CD14-positive monocyte (primary cell): ENCODE results near the gene ARNT2. TPM values are rescaled to one million over a fixed set of nuclear protein-coding genes. Genes with fewer than 3 reads are reported as not detected.

Source experiments
- DNase-seq, 3 donors: peaks; one replicate each; pipeline ENCODE4 v3.0.0-alpha.2; 2011 to 2022
- H2AFZ ChIP-seq: 2 replicates; pipeline ENCODE4 v1.6.0; 2012; ENCODE audit warnings: mild to moderate bottlenecking, low read depth, low read length, inconsistent platforms; ENCODE audit not compliant: insufficient read depth, poor library complexity, severe bottlenecking
- H3K27ac ChIP-seq, 2 donors: 1 replicate in 1 of 2; 2 replicates in 1 of 2; pipeline ENCODE4 v1.5.1; 2012 to 2013; ENCODE audit warnings: low read length in 2 of 2, control low read depth in 1 of 2, inconsistent platforms in 1 of 2, low read depth in 1 of 2, mild to moderate bottlenecking in 1 of 2
- H3K27me3 ChIP-seq, 2 donors: one replicate each; pipeline versions ENCODE4 v1.6.0 to v1.6.1; 2011 to 2013; ENCODE audit warnings: low read length in 2 of 2; ENCODE audit not compliant: control insufficient read depth in 2 of 2, insufficient read depth in 2 of 2
- H3K36me3 ChIP-seq, 2 donors: replicated peaks in 1 of 2; 1 replicate in 1 of 2; 2 replicates in 1 of 2; pipeline versions ENCODE4 v1.5.1 to v1.6.1; 2012 to 2013; ENCODE audit warnings: low read length in 2 of 2, control low read depth in 1 of 2, inconsistent platforms in 1 of 2, mild to moderate bottlenecking in 1 of 2; ENCODE audit not compliant: insufficient read depth in 2 of 2, control insufficient read depth in 1 of 2
- H3K4me1 ChIP-seq, 2 donors: 1 replicate in 1 of 2; 2 replicates in 1 of 2; pipeline versions ENCODE4 v1.5.1 to v1.6.1; 2012 to 2013; ENCODE audit warnings: low read length in 2 of 2, control low read depth in 1 of 2, inconsistent platforms in 1 of 2, mild to moderate bottlenecking in 1 of 2, moderate library complexity in 1 of 2; ENCODE audit not compliant: insufficient read depth in 2 of 2, control insufficient read depth in 1 of 2
- H3K4me2 ChIP-seq: replicated peaks from 2 replicates; pipeline ENCODE3; 2012; ENCODE audit warnings: low read length, moderate library complexity, mild to moderate bottlenecking; ENCODE audit not compliant: poor library complexity, severe bottlenecking; ENCODE audit errors: extremely low read depth
- H3K4me3 ChIP-seq, 3 experiments: fragments of 200-600 bp in 1 of 3; sonication (generic) in 1 of 3; replicated peaks in 1 of 3; 1 replicate in 2 of 3; 2 replicates in 1 of 3; pipeline ENCODE4 v1.5.1; 2011 to 2013; ENCODE audit warnings: low read length in 3 of 3, mild to moderate bottlenecking in 3 of 3, control low read depth in 2 of 3, low read depth in 2 of 3, inconsistent platforms in 1 of 3, moderate library complexity in 1 of 3
- H3K79me2 ChIP-seq: 2 replicates; pipeline ENCODE4 v1.6.0; 2012; ENCODE audit warnings: mild to moderate bottlenecking, control low read depth, inconsistent platforms, low read length, moderate library complexity; ENCODE audit not compliant: insufficient read depth
- H3K9ac ChIP-seq: 2 replicates; pipeline ENCODE4 v1.6.0; 2017; ENCODE audit warnings: low read length, mild to moderate bottlenecking; ENCODE audit not compliant: insufficient read depth, poor library complexity, severe bottlenecking
- H3K9me3 ChIP-seq, 2 donors: replicated peaks in 1 of 2; 1 replicate in 1 of 2; 2 replicates in 1 of 2; pipeline versions ENCODE4 v1.5.1 to v1.6.1; 2012 to 2013; ENCODE audit warnings: low read length in 2 of 2, control low read depth in 1 of 2; ENCODE audit not compliant: control insufficient read depth in 1 of 2, insufficient read depth in 1 of 2
- H4K20me1 ChIP-seq: 2 replicates; pipeline ENCODE4 v1.6.0; 2012; ENCODE audit warnings: mild to moderate bottlenecking, low read length, control low read depth, moderate library complexity; ENCODE audit not compliant: insufficient read depth
- H3K27ac Mint-ChIP-seq, 7 donors: one replicate each; pipeline ENCODE4 v1.8.0; 2020; ENCODE audit warnings: mild to moderate bottlenecking in 7 of 7, mixed read lengths in 7 of 7, moderate library complexity in 6 of 7, inconsistent platforms in 2 of 7
- H3K27me3 Mint-ChIP-seq, 3 donors: one replicate each; pipeline ENCODE4 v1.8.0; 2021 to 2022; ENCODE audit warnings: low read depth in 3 of 3, mild to moderate bottlenecking in 3 of 3, mixed read lengths in 3 of 3, moderate library complexity in 3 of 3, inconsistent platforms in 1 of 3
- H3K36me3 Mint-ChIP-seq, 2 donors: one replicate each; pipeline ENCODE4 v1.8.0; 2020; ENCODE audit warnings: mixed read lengths in 2 of 2, inconsistent platforms in 1 of 2, mild to moderate bottlenecking in 1 of 2
- H3K4me1 Mint-ChIP-seq: one replicate; pipeline ENCODE4 v1.8.0; 2020; ENCODE audit warnings: mild to moderate bottlenecking, mixed read lengths
- H3K4me3 Mint-ChIP-seq, 2 donors: one replicate each; pipeline ENCODE4 v1.8.0; 2020; ENCODE audit warnings: mild to moderate bottlenecking in 2 of 2, mixed read lengths in 2 of 2, moderate library complexity in 1 of 2
- H3K9me3 Mint-ChIP-seq, 7 donors: one replicate each; pipeline ENCODE4 v1.8.0; 2020 to 2022; ENCODE audit warnings: mixed read lengths in 7 of 7, mild to moderate bottlenecking in 6 of 7, moderate library complexity in 6 of 7, inconsistent platforms in 2 of 7
- CTCF ChIP-seq: fragments of 200-600 bp; IDR thresholded peaks from one replicate; pipeline ENCODE4 v1.8.0; 2022; ENCODE audit warnings: antibody characterized with exemption, mild to moderate bottlenecking
- WGBS: methylation state at CpG from one replicate; pipeline ENCODE4 v1.1.5; 2013; ENCODE audit warnings: missing lambda C conversion rate; ENCODE audit not compliant: insufficient coverage; 5-methylcytosine and 5-hydroxymethylcytosine counted together
- intact Hi-C, 2 donors: fragments of 100-400 bp; cut with micrococcal nuclease; formaldehyde crosslinking; loops; one replicate each; pipeline versions ENCODE4 v1.15.0 to v1.15.1; 2023
- polyA plus RNA-seq, 3 donors: library from polyadenylated mRNA; depleted of rRNA in 1 of 3; unstranded in 2 of 3; stranded (reverse) in 1 of 3; fragments of 300-500 nt in 2 of 3; fragments of >200 nt in 1 of 3; fragmentation: Illumina TruSeq in 2 of 3; gene quantifications; 1 replicate in 2 of 3; 2 replicates in 1 of 3; pipeline ENCODE4 v1.2.3, GENCODE V29; 2012 to 2021

The ARNT2 gene
- polyA plus RNA-seq, 3 donors, result not detected

- peaks cover 3 to 10% (median 4%) of the 10 kb centered on the region in 3 donors for H3K27me3 Mint-ChIP-seq
- no peaks in the 10 kb centered on the region for H3K79me2 ChIP-seq
- H3K36me3 ChIP-seq, result no peaks in the 10 kb centered on the region
- no peak overlapping the region for H3K27ac Mint-ChIP-seq
- H3K4me1 Mint-ChIP-seq, result no peaks in the 10 kb centered on the region
- H3K9me3 Mint-ChIP-seq, result peaks cover 0 to 3% (median 0%) of the 10 kb centered on the region in 7 donors
- no peak overlapping the region for H3K4me2 ChIP-seq
- no peak for DNase-seq
- H3K9me3 ChIP-seq, result no peaks in the 10 kb centered on the region
- no peaks in the 10 kb centered on the region for H3K4me1 ChIP-seq
- no peaks in the 10 kb centered on the region for H4K20me1 ChIP-seq
- no peak overlapping the region for H3K4me3 ChIP-seq
- H3K9ac ChIP-seq, result no peak overlapping the region
- TF ChIP-seq CTCF, result no peak
- no peak overlapping the region for H3K27ac ChIP-seq
- H3K36me3 Mint-ChIP-seq, result no peaks in the 10 kb centered on the region
- intact Hi-C loops, result no loop called here
- WGBS, result 100% methylated on average over 4 of the region's 4 CpGs
- no peaks in the 10 kb centered on the region for H3K27me3 ChIP-seq
- no peak overlapping the region for H2AFZ ChIP-seq
- H3K4me3 Mint-ChIP-seq, result no peak overlapping the region
These were observed 24.5 kb upstream of the ARNT2 start for GRCh38 chr15:80379693-80380092.

GRCh38 chr15:80380154-80380553, 24.0 kb upstream of the ARNT2 start:
- 76% methylated on average over 3 of the region's 3 CpGs for WGBS
- Histone ChIP-seq H3K27ac (no peak overlapping the region), H3K4me1 (no peaks in the 10 kb centered on the region)

More at GRCh38 chr15:80380154-80380553, 24.0 kb upstream of the ARNT2 start:
- H3K4me1 Mint-ChIP-seq, result no peaks in the 10 kb centered on the region
- TF ChIP-seq CTCF, result no peak
- H3K9me3 Mint-ChIP-seq, result peaks cover 0 to 3% (median 0%) of the 10 kb centered on the region in 7 donors
- Histone ChIP-seq H3K9me3 (no peaks in the 10 kb centered on the region), H3K79me2 (no peaks in the 10 kb centered on the region), H2AFZ (no peak overlapping the region), H4K20me1 (no peaks in the 10 kb centered on the region), H3K27me3 (no peaks in the 10 kb centered on the region), H3K4me2 (no peak overlapping the region), H3K4me3 (no peak overlapping the region), H3K9ac (no peak overlapping the region), H3K36me3 (no peaks in the 10 kb centered on the region)
- H3K4me3 Mint-ChIP-seq, result no peak overlapping the region
- intact Hi-C loops, result no loop called here
- peaks cover 3 to 10% (median 4%) of the 10 kb centered on the region in 3 donors for H3K27me3 Mint-ChIP-seq
- no peak overlapping the region for H3K27ac Mint-ChIP-seq
- no peak for DNase-seq
- no peaks in the 10 kb centered on the region for H3K36me3 Mint-ChIP-seq
